Measurements from ENCODE around the gene RFT1.

- TF ChIP-seq CTCF (IDR thresholded peaks at IDR 0.05) = no peak
- no peak for TF ChIP-seq NFE2L1 (CRISPR knock-in tag; IDR thresholded peaks at IDR 0.05)
- TF ChIP-seq JUN (CRISPR knock-in tag; IDR thresholded peaks at IDR 0.05) = no peak
- TF ChIP-seq FOXP1 (CRISPR knock-in tag; IDR thresholded peaks at IDR 0.05; ENCODE audit: borderline replicate concordance) = no peak
- no peak for TF ChIP-seq E2F4 (CRISPR knock-in tag; IDR thresholded peaks at IDR 0.05; ENCODE audit: borderline replicate concordance, low read depth)
- TF ChIP-seq KAT7 (CRISPR knock-in tag; IDR thresholded peaks at IDR 0.05; ENCODE audit: borderline replicate concordance) = no peak
- no peak for TF ChIP-seq GABPB1 (CRISPR knock-in tag; IDR thresholded peaks at IDR 0.05)
- no peak for TF ChIP-seq NR3C1 (CRISPR knock-in tag; conservative IDR thresholded peaks at IDR 0.05; ENCODE audit: low read depth)
- TF ChIP-seq ZBTB43 (CRISPR knock-in tag; IDR thresholded peaks at IDR 0.05) = no peak
These were observed 14.9 kb upstream of the RFT1 start for GRCh38 chr3:53144862-53145712.

Data from WTC11 (cell line).